HUDEP-2 (cell line): ENCODE measurements around the gene SNAP25.

Experiments
- DNase-seq, 76 experiments: peaks; one replicate each; lab custom pipeline; 2025; ENCODE audit not compliant: unreplicated experiment in 76 of 76; lab: John Stamatoyannopoulos, UW

SNAP25 gene

GRCh38 chr20:10213526-10213925 is 5.1 kb upstream of the SNAP25 start:
- DNase-seq, result no peak

- DNase-seq, result no peak
These were observed 2.4 kb upstream of the SNAP25 start for GRCh38 chr20:10216146-10216791.

- DNase-seq, result no peak
These were observed 764 bp upstream of the SNAP25 start for GRCh38 chr20:10217721-10218410.

GRCh38 chr20:10219452-10219791 is 792 bp downstream of the SNAP25 start:
- DNase-seq, result peak in 60 of 76 experiments; percentile 0 to 69 (median 41)

- no peak for DNase-seq
These were observed 1.5 kb downstream of the SNAP25 start for GRCh38 chr20:10219993-10220750.

- no peak for DNase-seq
These were observed 2.4 kb downstream of the SNAP25 start for GRCh38 chr20:10221021-10221420.

- DNase-seq, result peak in 20 of 76 experiments; percentile 0 to 50 (median 22)
These were observed 6.9 kb downstream of the SNAP25 start for GRCh38 chr20:10225439-10226060.

GRCh38 chr20:10228330-10228729 is 9.7 kb downstream of the SNAP25 start:
- DNase-seq, result no peak

- DNase-seq, result no peak
These were observed 12.7 kb downstream of the SNAP25 start for GRCh38 chr20:10231290-10231689.

- DNase-seq, result no peak
These were observed 18.2 kb downstream of the SNAP25 start for GRCh38 chr20:10236540-10237533.

- peak in 1 of 76 experiments; percentile 7 for DNase-seq
These were observed 21.3 kb downstream of the SNAP25 start for GRCh38 chr20:10239954-10240353.

- DNase-seq, result no peak
These were observed 22.0 kb downstream of the SNAP25 start for GRCh38 chr20:10240655-10241054.

- no peak for DNase-seq
These were observed 23.5 kb downstream of the SNAP25 start for GRCh38 chr20:10242166-10242565.

- no peak for DNase-seq
These were observed 28.8 kb downstream of the SNAP25 start for GRCh38 chr20:10247440-10247839.

GRCh38 chr20:10249048-10249770 is 30.6 kb downstream of the SNAP25 start:
- no peak for DNase-seq

- DNase-seq, result no peak
These were observed 31.2 kb downstream of the SNAP25 start for GRCh38 chr20:10249822-10250221.

- no peak for DNase-seq
These were observed 32.3 kb downstream of the SNAP25 start for GRCh38 chr20:10250902-10251301.

GRCh38 chr20:10253780-10254179 is 35.1 kb downstream of the SNAP25 start:
- no peak for DNase-seq

GRCh38 chr20:10255846-10256245 is 37.2 kb downstream of the SNAP25 start:
- DNase-seq, result no peak
